Measurements from ENCODE around the gene TPO.

GRCh38 chr2:1521878-1522830, 108.9 kb downstream of the TPO start:
- TF ChIP-seq CTCF (IDR thresholded peaks at IDR 0.05) = no peak
- no peak for TF ChIP-seq POLR2AphosphoS5 (IDR thresholded peaks at IDR 0.05)
- TF ChIP-seq POLR2A (IDR thresholded peaks at IDR 0.05) = no peak
